ENCODE data around the gene NUDT16L1. TPM values are rescaled to one million over a fixed set of nuclear protein-coding genes. Genes with fewer than 3 reads are reported as not detected.

The NUDT16L1 gene
- total RNA-seq (2014; rRNA removed): 49.9 and 64.3 TPM in 2 replicates
- percentile 61 among the genes with signal in this experiment for Bru-seq, nascent RNA
- BruChase-seq, experiment 1, labeled RNA remaining after a 6-hour chase: percentile 84 among the genes with signal in this experiment
- percentile 75 among the genes with signal in this experiment for BruChase-seq, experiment 2, labeled RNA remaining after a 2-hour chase
- long read RNA-seq, transcript NUDT16L1-201 (3 exons, 1,349 nt): major isoform, 39 of 58 reads
- long read RNA-seq, transcript NUDT16L1-204 (3 exons, 1,406 nt): minor isoform, 5 of 58 reads
- long read RNA-seq, partial matches to known transcripts: 1 of 58 reads
- long read RNA-seq, other reads (novel, unspliced or antisense): 9 of 58 reads

DNA sequence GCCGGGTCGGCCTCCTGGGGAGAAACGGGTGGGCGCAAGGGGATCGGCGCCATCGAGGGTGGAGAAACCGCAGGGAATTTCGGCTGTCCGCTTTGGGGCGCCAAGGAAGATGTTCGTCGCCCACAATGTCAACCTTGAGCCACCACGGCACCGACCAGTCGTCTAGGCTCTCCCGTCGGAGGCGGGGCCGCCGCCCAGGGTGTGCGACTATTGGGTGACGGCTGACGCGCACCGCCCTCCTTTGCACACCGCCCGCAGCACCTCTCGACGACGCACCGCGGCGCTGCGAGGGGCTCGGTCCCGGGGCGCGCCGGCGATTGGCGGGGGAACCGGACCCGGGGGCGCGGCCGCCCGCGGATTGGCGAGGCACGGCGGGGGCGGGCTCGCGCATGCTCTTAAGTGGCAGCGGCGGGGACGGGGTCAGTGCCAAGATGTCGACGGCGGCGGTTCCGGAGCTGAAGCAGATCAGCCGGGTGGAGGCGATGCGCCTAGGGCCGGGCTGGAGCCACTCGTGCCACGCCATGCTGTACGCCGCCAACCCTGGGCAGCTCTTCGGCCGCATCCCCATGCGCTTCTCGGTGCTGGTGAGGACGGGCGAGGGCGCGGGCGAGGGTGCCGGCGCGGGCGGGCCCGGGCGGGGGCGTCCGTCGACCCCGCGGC is at the start of gene NUDT16L1:
Gene NUDT16L1 (plus strand): TSS at position 267 of the 660 bp plus-strand sequence. CDS start 165 bp downstream, at position 432.
- intact Hi-C loops (cut with micrococcal nuclease): no loop called here

GRCh38 chr16:4646773-4647643 is 46.4 kb upstream of the NUDT16L1 start:
- ATAC-seq (no peak), DNase-seq (no peak)
- H3K9me3 ChIP-seq (ENCODE audit: low read length): no peaks in the 10 kb centered on the region
- H3K9me2 ChIP-seq (replicated peaks; ENCODE audit: low read length): no peaks in the 10 kb centered on the region
- H3K79me2 ChIP-seq (ENCODE audit: low read length): peaks cover 23% of the 10 kb centered on the region; the same call in 1 of the 2 replicates
- no peaks in the 10 kb centered on the region for H3K4me1 ChIP-seq (ENCODE audit: insufficient read depth, low read length)
- no peak overlapping the region for H2AFZ ChIP-seq (ENCODE audit: low read length)
- no peak overlapping the region for H3K4me3 ChIP-seq (ENCODE audit: low read length)
- intact Hi-C loops (cut with micrococcal nuclease): no loop called here
- no peaks in the 10 kb centered on the region for H3F3A ChIP-seq (ENCODE audit: low read length, unreplicated experiment)
- ChIA-PET POLR2A (ENCODE audit: unreplicated experiment) (no interaction called here), CTCF (interaction anchor here (0.6 kb wide), 1 partner anchor 17 kb away, joined by 7 read pairs; no protein-coding TSS in a partner anchor)
- no TSS peak for BruUV-seq (replicated peaks)
- no peaks in the 10 kb centered on the region for H3K27me3 ChIP-seq (ENCODE audit: low read length)
- no peak for TF ChIP-seq CTCF (conservative IDR thresholded peaks at IDR 0.05; ENCODE audit: low read depth, low read length)
- no peak for TF ChIP-seq EZH2 (IDR thresholded peaks at IDR 0.05; ENCODE audit: low read length, unreplicated experiment)
- no peak for TF ChIP-seq EZH2phosphoT487 (IDR thresholded peaks at IDR 0.05; ENCODE audit: borderline replicate concordance, low read length)
- H3K9ac ChIP-seq (ENCODE audit: low read length): no peak overlapping the region
- no peaks in the 10 kb centered on the region; the same call in 1 of the 2 replicates for H3K36me3 ChIP-seq (ENCODE audit: low read depth, low read length)
- H3K4me2 ChIP-seq (ENCODE audit: low read length): no peak overlapping the region
- no peak overlapping the region for H3K27ac ChIP-seq (ENCODE audit: low read length)
- no peaks in the 10 kb centered on the region for H4K20me1 ChIP-seq (ENCODE audit: low read length)

More for the DNA sequence above, at the start of gene NUDT16L1:
- Histone ChIP-seq H3K4me3 (ENCODE audit: low read length) (peak within 1 kb of the TSS; percentile 86), H2AFZ (ENCODE audit: low read length) (peak within 1 kb of the TSS; percentile 88), H4K20me1 (ENCODE audit: low read length) (no peaks in the 10 kb centered on the region), H3K27ac (ENCODE audit: low read length) (0 out of 2 replicates have a peak within 1 kb of the TSS, but pooled peaks have one; percentile 23), H3K9me2 (replicated peaks; ENCODE audit: low read length) (no peaks in the 10 kb centered on the region), H3K9ac (ENCODE audit: low read length) (peak within 1 kb of the TSS; percentile 83), H3K36me3 (ENCODE audit: low read depth, low read length) (no peaks in the 10 kb centered on the region; the same call in 1 of the 2 replicates), H3K9me3 (ENCODE audit: low read length) (no peaks in the 10 kb centered on the region), H3F3A (ENCODE audit: low read length, unreplicated experiment) (no peaks in the 10 kb centered on the region), H3K4me2 (ENCODE audit: low read length) (peak within 1 kb of the TSS; percentile 93), H3K4me1 (ENCODE audit: insufficient read depth, low read length) (peaks cover 5% of the 10 kb centered on the region; the same call in 1 of the 2 replicates), H3K79me2 (ENCODE audit: low read length) (0 out of 2 replicates have a peak, but pooled peaks cover 3% of the 10 kb centered on the region), H3K27me3 (ENCODE audit: low read length) (no peaks in the 10 kb centered on the region)
- ChIA-PET POLR2A (ENCODE audit: unreplicated experiment) (no interaction called here), CTCF (no interaction called here)
- no TSS peak for BruUV-seq (replicated peaks)
- peak; percentile 87 for ATAC-seq
- no peak for TF ChIP-seq EZH2phosphoT487 (IDR thresholded peaks at IDR 0.05; ENCODE audit: borderline replicate concordance, low read length)
- TF ChIP-seq EZH2 (IDR thresholded peaks at IDR 0.05; ENCODE audit: low read length, unreplicated experiment): no peak
- no peak for TF ChIP-seq CTCF (conservative IDR thresholded peaks at IDR 0.05; ENCODE audit: low read depth, low read length)
- DNase-seq: peak; percentile 92

Measured in PC-3 (cell line).